ENCODE data around the gene BRIP1.

Gene BRIP1

DNA sequence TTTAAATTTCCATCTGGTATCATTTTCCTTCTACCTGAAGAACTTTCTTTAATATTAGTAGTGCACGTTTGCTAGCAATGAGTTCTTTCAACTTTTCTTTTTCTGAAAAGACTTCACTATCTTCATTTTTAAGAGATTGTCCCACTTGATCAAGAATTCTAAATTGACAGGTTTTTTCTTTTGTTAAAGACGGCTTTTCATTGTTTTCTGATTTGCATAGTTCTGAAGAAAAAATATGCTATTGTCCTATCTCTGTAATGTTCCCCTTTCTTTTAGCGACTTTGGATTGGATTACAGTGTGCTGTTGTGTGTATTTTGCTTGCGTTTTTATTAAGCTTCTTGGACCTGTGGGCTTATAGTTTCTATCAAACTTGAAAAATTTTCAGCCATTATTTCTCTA, 146.0 kb downstream of the BRIP1 start:
- no peaks in the 10 kb centered on the region; the same call in 1 of the 2 replicates for H3K36me3 ChIP-seq (ENCODE audit: insufficient read depth)
- no peaks in the 10 kb centered on the region for H3K79me2 ChIP-seq (ENCODE audit: insufficient read depth, low read depth)
- no peak overlapping the region for H3K27ac ChIP-seq
- H3K4me2 ChIP-seq = no peak overlapping the region
- no peak overlapping the region for H3K4me3 ChIP-seq (IDR thresholded peaks at IDR 0.05; ENCODE audit: insufficient read depth, low read depth, low read length)
- no peak overlapping the region for H3K9ac ChIP-seq
- no peaks in the 10 kb centered on the region for H3K27me3 ChIP-seq (ENCODE audit: insufficient read depth, low read depth)
- H4K20me1 ChIP-seq (ENCODE audit: insufficient read depth) = no peaks in the 10 kb centered on the region
- no peak overlapping the region for H2AFZ ChIP-seq (ENCODE audit: low read depth)
- TF ChIP-seq, protein P1, sequence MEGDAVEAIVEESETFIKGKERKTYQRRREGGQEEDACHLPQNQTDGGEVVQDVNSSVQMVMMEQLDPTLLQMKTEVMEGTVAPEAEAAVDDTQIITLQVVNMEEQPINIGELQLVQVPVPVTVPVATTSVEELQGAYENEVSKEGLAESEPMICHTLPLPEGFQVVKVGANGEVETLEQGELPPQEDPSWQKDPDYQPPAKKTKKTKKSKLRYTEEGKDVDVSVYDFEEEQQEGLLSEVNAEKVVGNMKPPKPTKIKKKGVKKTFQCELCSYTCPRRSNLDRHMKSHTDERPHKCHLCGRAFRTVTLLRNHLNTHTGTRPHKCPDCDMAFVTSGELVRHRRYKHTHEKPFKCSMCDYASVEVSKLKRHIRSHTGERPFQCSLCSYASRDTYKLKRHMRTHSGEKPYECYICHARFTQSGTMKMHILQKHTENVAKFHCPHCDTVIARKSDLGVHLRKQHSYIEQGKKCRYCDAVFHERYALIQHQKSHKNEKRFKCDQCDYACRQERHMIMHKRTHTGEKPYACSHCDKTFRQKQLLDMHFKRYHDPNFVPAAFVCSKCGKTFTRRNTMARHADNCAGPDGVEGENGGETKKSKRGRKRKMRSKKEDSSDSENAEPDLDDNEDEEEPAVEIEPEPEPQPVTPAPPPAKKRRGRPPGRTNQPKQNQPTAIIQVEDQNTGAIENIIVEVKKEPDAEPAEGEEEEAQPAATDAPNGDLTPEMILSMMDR (conservative IDR thresholded peaks at IDR 0.05; ENCODE audit: low read depth, low read length) = no peak
- no peaks in the 10 kb centered on the region for H3K4me1 ChIP-seq (ENCODE audit: low read depth, poor library complexity, severe bottlenecking)

DNA sequence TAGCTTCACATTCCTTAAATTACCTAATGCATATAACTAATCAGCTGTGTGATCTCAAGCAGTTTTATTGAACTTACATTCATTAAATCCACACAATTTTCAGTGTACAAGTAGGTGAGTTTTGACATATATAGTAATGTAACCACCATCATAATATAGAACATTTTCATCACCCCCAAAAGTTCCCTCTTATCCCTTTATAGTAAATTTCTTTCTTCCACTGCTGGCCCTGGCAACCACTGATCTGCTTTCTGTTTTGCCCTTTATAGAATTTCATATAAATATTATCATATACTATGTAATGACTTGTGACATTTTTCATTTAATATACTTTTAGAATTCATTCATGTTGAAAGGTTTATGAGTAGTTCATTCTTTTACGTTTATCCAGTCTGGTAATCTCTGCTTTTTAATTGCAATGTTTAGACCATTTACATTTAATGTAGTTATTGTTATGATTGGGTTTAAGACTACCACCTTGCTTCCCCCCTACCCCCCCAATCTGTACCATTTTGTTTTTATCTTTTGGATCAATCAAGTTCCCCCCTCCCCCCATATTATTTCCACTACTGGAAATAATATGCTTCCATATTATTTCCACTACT, 147.0 kb downstream of the BRIP1 start:
- Histone ChIP-seq H2AFZ (ENCODE audit: low read depth) (no peak overlapping the region), H4K20me1 (ENCODE audit: insufficient read depth) (no peaks in the 10 kb centered on the region), H3K4me1 (ENCODE audit: low read depth, poor library complexity, severe bottlenecking) (no peaks in the 10 kb centered on the region), H3K4me3 (IDR thresholded peaks at IDR 0.05; ENCODE audit: insufficient read depth, low read depth, low read length) (no peak overlapping the region), H3K9ac (no peak overlapping the region), H3K27ac (no peak overlapping the region), H3K36me3 (ENCODE audit: insufficient read depth) (no peaks in the 10 kb centered on the region; the same call in 1 of the 2 replicates), H3K27me3 (ENCODE audit: insufficient read depth, low read depth) (no peaks in the 10 kb centered on the region), H3K4me2 (no peak overlapping the region), H3K79me2 (ENCODE audit: insufficient read depth, low read depth) (no peaks in the 10 kb centered on the region)
- TF ChIP-seq, protein P1 (conservative IDR thresholded peaks at IDR 0.05; ENCODE audit: low read depth, low read length) = no peak

DNA sequence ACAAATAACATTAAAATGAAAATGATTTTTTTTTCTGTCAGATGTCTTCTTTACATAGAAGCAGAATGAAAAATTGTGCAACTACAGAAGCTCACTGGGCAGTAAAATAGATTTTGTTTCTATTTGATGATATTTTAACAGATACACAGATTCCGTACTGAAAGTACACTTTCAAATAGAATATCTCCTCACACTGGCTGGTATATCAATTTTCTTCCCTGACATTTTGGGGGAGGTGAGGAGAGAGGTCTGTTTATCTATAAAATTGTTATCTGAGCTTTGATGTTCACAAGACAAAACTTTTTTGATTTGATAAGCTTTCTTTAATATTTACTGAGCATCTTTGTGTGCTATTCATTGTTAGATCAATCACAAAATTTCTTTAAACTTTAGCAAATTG, 148.0 kb downstream of the BRIP1 start:
- Histone ChIP-seq H3K4me1 (ENCODE audit: low read depth, poor library complexity, severe bottlenecking) (no peaks in the 10 kb centered on the region), H3K27ac (no peak overlapping the region), H2AFZ (ENCODE audit: low read depth) (no peak overlapping the region), H3K79me2 (ENCODE audit: insufficient read depth, low read depth) (no peaks in the 10 kb centered on the region), H4K20me1 (ENCODE audit: insufficient read depth) (no peaks in the 10 kb centered on the region), H3K4me3 (IDR thresholded peaks at IDR 0.05; ENCODE audit: insufficient read depth, low read depth, low read length) (no peak overlapping the region), H3K27me3 (ENCODE audit: insufficient read depth, low read depth) (no peaks in the 10 kb centered on the region), H3K4me2 (no peak overlapping the region), H3K9ac (no peak overlapping the region), H3K36me3 (ENCODE audit: insufficient read depth) (no peaks in the 10 kb centered on the region; the same call in 1 of the 2 replicates)
- TF ChIP-seq, protein P1 (conservative IDR thresholded peaks at IDR 0.05; ENCODE audit: low read depth, low read length) = no peak

DNA sequence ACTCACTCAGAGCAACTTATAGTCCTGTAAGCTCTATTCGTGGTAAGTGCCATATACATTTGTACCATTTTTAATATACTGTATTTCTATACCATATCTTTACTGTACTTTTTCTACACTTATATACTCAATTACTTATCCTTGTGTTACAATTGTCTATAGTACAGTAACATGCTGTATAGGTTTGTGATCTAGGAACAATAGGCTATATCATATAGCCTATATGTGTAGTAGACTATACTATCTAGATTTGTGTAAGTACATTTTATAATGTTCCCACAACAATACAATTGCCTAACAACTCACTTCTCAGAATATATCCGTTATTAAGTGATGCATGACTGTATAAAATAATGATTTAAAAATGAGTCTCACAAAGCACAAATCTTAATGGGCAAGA, 149.0 kb downstream of the BRIP1 start:
- TF ChIP-seq, protein P1 (conservative IDR thresholded peaks at IDR 0.05; ENCODE audit: low read depth, low read length) = no peak
- no peak overlapping the region for H3K9ac ChIP-seq
- no peaks in the 10 kb centered on the region for H3K27me3 ChIP-seq (ENCODE audit: insufficient read depth, low read depth)
- H3K4me2 ChIP-seq = no peak overlapping the region
- no peaks in the 10 kb centered on the region for H3K4me1 ChIP-seq (ENCODE audit: low read depth, poor library complexity, severe bottlenecking)
- H3K79me2 ChIP-seq (ENCODE audit: insufficient read depth, low read depth) = no peaks in the 10 kb centered on the region
- no peaks in the 10 kb centered on the region for H4K20me1 ChIP-seq (ENCODE audit: insufficient read depth)
- no peak overlapping the region for H3K27ac ChIP-seq
- H2AFZ ChIP-seq (ENCODE audit: low read depth) = no peak overlapping the region
- no peaks in the 10 kb centered on the region; the same call in 1 of the 2 replicates for H3K36me3 ChIP-seq (ENCODE audit: insufficient read depth)
- H3K4me3 ChIP-seq (IDR thresholded peaks at IDR 0.05; ENCODE audit: insufficient read depth, low read depth, low read length) = no peak overlapping the region

Data from KMS-11 (cell line).